Activated CD8-positive, alpha-beta memory T cell treated with anti-CD3 and anti-CD28 coated beads for 36 hours (primary cell): ENCODE data around the gene HIRA. TPM values are rescaled to one million over a fixed set of nuclear protein-coding genes. Genes with fewer than 3 reads are reported as not detected.
"Not testable (repeated sequence)": the region's sequence is repeated elsewhere in the genome, so short reads cannot be mapped to it uniquely, and the experiment has no call there.

Source experiments
- CTCF ChIA-PET: fragments of 350-600 bp; sonication (Branson Sonifier 250); formaldehyde crosslinking; loops from one replicate; lab custom pipeline; 2021; ENCODE audit warnings: antibody characterized with exemption; lab: Charles Lee
- POLR2A ChIA-PET: fragments of 350-600 bp; sonication (Branson Sonifier 250); formaldehyde crosslinking; loops from one replicate; lab custom pipeline; 2021; ENCODE audit warnings: antibody characterized with exemption; lab: Charles Lee
- total RNA-seq, 2 experiments: library from RNA; stranded (reverse); gene quantifications; one replicate each; pipeline ENCODE4 v1.2.3, GENCODE V29; 2021

Gene HIRA
- total RNA-seq, 2 experiments from 2014 or later, result 45.2 to 49.6 TPM

DNA sequence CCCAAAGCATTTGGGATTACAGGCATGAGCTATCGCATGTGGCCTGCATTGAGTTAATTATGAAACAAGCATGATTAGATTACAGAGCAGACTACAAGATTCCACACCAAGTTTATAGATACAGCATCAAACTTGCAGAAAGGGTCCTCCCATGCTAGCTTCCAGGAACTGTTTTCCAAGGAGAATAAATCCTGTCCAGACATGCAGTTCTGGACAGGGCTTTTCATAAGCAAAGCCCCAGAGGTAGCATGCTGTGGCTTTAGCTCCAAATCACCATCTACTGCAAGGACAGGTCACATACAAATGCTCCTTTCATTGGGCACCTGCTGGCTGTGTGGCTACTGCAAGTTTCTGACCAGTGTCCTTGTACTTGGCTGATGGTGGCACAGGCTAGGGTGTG is 57.1 kb downstream of the HIRA start:
- CTCF ChIA-PET, result interaction anchor here (1.0 kb wide), 1 partner anchor 195 kb away, joined by 3 read pairs; no protein-coding TSS in a partner anchor

DNA sequence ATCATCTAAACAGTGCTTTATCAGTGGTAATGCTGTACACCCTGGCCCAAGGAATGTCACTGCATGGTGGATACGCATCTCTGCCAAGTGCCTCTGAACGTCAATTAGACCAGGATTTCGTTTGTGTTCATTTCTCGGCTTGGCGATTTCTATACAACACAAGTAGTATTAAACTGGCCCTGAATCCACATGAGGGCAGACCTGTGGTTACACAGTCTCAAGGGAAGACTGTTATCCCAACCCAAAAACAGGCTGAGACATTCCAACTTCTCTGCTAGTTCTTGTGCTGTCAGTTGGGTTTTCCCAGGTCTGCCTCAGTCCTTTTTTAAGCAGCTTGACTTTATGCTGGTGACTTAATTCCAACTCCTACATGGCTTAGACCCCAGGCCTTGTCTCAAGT is 58.1 kb downstream of the HIRA start:
- CTCF ChIA-PET, result no interaction called here
- POLR2A ChIA-PET, result no interaction called here

More for the DNA sequence above, 57.1 kb downstream of the HIRA start:
- POLR2A ChIA-PET, result no interaction called here

DNA sequence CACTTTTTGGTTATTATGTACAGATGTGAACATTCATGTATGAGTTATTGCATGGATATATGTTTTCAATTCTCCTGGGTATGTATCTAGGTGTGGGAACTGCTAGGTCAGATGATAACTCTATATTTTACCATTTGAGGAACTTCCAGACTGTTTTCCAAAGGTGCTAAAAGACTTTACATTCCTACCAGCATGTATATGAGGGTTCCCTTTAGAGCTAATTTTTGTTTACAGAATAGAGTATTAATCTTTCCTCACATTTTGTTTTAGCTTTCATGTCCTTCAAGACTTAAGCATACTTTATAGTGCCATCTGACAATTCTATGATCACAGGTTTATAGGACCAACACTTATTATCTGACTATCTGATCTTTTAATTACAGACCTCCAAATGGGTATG is 59.6 kb downstream of the HIRA start:
- CTCF ChIA-PET, result no interaction called here
- POLR2A ChIA-PET, result no interaction called here

DNA sequence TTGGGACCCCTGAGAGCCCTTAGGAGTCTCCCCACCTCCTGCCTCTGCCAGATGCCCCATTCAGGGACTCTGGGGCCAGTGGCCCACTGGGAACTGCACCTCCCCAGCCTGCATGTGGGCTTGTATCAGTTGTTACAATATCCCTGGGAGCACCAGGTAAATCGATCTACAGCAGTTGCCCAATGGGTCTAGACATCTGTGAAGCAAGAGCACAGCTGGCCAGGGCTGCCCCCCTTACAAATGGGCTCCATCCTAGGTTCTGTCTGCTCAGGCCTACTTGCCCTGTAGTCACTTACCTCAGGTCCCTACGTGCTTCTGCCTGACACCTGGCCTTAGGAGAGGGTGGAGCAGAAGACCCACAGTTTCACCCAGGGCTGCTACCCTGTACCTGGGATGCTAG is 62.7 kb downstream of the HIRA start:
- CTCF ChIA-PET, result no interaction called here
- POLR2A ChIA-PET, result no interaction called here

DNA sequence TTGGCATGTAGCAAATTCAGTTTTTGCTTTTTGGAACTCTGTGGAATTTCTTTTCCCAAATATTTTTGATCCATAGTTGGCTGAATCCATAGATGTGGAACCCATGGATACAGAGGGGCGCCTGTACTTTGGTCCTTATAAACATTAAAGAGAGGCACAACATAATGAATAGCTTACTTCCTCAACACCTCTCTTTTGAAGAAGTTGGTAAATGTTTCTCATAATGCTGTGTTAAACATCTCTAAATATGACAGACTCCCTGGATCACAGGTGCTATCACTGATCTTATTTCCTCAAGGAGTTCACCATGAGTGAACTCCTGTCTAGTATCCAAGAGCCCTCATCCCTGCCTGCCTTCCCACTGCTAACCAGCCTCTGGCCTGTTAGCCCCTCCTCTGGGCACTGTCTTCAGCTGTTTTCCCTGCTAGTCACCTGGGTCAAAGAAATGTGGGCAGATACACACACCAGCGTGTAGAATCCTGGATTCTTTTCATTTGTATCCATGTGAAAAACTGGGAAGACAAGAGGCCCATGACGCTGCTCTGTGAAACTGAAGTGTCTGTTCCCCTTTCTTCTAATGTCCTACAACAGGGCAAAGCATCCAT is 63.7 kb downstream of the HIRA start:
- ChIA-PET POLR2A (interaction anchor here (0.6 kb wide), 1 partner anchor 1634 kb away, joined by 3 read pairs; no protein-coding TSS in a partner anchor), CTCF (no interaction called here)

DNA sequence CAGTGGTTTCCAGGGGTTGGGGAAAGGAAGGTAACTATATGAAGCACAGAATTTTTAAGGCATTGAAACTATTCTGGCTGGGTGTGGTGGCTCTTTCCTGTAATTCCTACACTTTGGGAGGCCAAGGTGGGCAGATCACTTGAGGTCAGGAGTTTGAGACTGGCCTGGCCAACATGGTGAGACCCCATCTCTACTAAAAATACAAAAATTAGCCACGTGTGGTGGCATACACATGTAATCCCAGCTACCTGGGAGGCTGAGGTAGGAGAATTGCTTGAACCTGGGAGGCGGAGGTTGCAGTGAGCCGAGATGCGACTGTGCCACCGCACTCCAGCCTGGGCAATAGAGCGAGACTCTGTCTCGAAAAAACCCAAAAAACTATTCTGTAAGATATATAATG is 68.0 kb downstream of the HIRA start:
- POLR2A ChIA-PET, CTCF ChIA-PET: not testable (repeated sequence)

DNA sequence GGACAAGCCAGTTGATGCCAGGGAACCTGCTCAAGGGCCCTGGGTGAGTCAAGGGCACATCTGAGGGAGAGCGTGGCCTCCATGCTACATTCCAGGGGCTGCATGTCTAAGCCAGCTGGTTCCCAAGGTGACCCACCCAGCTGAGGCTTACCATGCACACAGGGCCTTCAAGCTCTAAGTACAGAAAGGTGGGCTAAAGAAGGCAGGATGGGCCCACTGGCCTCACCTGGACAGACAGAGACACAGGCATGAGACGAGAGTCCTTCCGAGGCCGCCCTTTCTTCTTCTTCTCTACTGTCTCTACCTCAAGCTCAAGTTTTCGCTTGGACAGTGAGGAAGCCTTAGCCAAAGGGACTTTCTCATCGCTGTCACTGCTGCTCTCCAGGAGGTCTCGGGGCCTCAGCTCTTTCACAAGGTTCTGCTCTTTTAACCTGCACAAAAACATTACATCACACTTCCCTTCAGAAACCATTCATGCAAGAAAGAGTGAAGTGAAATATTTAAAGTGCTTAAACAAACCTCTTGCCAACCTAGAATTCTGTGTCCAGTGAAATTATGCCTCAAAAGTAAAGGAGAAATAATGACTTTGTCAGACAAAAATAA is 69.9 kb downstream of the HIRA start:
- ChIA-PET POLR2A (no interaction called here), CTCF (no interaction called here)

DNA sequence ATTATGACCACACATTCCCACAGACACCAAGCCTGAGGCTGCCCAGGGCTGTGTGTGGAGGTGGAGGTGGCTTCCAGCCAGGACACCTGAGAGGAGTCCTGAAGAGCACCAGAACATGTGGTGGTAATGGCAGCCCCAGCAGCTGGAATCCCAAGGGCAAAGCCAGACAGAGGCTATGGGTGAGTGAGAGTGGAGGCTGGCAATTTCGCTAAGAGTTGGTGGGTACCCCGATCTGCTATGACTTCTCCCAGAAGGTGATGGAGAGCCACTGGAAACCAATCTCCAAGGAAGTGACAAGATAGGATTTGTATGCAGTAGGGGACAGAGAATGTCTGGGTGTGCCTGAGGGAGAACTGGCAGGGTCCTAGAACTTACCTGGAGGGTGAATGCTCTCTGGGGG is 70.7 kb downstream of the HIRA start:
- POLR2A ChIA-PET, result no interaction called here

DNA sequence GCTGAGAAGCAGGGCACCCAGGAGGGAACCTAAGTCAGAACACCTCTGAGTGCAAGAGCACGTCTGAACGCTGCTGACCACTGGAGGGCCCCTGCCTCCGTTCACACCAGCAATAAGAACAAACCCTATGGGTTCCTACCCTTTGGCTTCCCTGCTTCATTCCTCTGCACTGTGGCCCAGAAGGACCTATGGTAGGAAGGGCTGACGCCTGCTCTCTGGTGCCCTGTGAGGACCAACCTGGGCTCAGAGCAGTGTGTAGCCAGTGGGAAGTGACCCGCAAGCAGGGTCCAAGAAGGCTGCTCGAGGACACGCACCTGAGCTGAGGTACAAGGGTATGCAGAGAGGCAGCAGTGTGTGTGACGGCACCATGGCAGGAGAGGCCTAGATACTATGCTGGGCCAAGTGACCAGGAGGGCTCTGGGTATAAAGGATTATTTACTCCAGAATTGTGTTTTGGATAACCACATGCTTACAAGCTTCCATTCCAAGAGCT is 71.2 kb downstream of the HIRA start:
- CTCF ChIA-PET, result no interaction called here
- POLR2A ChIA-PET, result no interaction called here

More for the DNA sequence above, 70.7 kb downstream of the HIRA start:
- CTCF ChIA-PET, result no interaction called here

DNA sequence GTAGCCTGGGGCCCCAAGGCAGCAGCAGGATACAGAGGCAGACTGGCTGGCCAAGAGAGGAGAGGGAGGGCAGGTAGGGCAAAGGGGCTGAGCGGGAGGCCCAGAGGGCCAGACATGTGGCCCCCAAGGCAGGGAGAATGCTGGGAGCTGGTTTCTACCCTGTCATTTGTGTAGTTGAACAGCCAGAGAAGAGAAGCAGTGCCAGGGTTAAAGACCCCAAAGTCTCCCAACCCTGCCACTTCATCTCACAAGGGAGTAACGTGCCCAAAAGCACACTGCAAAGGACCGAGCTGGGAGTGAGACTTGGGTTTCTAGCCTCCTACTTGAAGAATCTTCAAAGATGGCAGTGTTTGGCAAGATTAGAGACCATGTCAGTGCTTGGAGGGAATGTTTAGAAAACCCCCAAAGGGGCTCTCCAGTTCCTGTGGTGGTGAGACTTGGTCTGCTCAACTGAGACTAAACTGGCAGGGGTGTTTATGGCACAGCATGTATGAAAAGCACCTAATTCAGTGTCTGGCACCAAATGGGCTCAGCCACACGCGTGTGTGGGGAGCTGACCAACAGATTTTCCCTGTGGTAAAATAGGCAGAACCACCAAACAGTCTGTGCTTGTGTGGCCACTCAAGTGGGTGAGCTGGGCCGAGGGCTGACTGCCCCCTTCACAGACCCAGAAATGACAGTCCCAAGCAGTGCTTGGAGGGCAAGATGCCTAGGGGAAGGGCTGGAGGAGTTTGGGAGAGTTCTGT is 71.8 kb downstream of the HIRA start:
- POLR2A ChIA-PET, result no interaction called here
- CTCF ChIA-PET, result no interaction called here

DNA sequence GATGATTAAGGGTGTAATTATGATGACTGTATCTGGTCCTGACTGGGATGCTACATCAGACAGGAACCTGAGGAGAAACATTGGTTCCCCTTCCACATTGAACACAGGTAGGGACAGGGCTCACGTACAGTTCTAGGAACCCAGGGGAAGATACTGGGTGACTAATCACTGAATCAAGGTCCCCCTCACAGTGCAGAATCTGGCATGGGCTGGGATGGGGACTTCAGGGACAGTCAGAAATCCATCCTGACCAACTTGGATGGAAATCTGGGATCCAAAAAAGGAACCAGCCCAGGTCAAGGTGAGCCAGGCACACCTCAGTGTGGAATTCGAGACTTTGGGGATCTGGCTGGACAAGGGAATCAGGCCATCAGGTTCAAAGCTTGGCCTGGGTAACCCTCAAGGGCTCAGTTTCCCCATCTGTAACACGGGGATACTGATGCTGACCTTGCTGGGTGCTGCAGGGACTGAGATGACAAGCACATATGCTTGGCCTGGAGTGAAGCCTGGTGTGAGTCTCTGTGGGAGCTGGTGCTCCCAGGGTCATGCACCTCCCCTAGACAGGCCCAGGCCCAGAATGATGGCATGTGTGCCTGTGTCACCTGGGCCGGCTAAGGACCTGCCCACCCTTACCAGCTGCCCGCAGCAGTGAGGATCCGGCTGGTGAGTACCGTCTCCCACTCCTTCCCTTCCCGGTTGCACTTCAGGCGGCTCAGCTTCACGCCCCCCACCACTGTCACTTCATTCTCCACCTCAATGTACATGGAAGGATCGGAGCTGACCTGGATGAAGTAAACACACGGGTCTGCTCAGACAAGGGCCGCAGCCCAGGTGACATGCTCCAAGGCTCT is 72.6 kb downstream of the HIRA start:
- CTCF ChIA-PET, result no interaction called here
- POLR2A ChIA-PET, result no interaction called here

DNA sequence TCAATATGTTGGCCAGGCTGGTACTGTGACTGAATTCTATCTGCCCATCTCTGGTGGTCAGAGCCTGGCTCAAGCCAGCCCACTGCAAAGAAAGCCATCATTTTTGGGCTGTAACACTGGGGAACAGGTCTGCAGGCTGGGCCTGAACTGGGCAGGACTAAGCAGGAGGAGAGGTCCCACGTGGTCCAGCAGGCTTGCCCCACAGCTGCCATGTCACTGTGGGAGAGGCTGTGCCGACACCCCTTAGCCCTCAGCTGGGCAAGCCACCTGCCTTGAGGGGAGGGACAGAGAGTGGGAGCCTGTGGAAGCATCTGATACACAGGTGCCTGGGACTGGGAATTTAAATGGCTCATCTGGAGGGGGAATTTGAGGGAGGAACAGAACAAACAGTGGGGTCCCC is 73.3 kb downstream of the HIRA start:
- CTCF ChIA-PET, result no interaction called here
- POLR2A ChIA-PET, result no interaction called here

DNA sequence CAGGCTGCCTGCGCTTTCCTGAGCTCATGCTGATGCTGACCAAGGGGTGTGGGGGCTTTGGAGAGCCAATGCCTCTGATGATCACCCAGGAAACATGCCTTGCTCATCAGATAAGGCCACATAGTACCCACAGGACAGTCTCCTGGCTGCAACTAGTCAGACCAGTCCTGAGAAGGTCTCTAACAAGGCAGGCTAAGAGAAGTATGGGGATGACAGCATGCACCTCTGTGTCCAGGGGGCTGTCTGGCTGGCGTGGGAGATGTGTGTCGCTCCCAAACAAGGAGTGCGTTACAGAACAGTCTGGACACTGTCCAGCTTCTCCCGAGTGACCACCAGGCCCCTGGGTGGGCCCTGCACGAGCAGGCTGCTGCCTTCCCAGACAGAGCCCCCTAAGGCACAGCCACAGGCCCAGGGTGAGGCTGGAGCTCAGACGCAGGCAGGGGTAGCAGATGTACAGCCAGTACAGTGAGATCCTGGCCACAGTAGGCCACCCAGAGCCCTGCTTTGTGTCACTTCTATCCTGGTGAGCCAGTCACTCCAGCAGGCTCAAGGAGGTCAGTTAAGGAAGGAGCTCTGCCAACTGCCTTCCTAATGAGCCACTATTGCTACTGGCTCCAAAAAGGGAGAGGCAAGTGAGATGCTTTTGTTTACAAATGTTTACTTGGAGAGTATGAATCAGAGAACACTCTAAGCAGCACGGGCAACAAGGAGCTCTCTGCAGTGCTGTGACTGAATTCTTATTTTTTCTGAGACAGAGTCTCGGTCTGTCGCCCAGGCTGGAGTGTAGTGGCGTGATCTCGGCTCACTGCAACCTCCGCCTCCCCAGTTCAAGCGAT is 74.0 kb downstream of the HIRA start:
- ChIA-PET CTCF (no interaction called here), POLR2A (no interaction called here)

DNA sequence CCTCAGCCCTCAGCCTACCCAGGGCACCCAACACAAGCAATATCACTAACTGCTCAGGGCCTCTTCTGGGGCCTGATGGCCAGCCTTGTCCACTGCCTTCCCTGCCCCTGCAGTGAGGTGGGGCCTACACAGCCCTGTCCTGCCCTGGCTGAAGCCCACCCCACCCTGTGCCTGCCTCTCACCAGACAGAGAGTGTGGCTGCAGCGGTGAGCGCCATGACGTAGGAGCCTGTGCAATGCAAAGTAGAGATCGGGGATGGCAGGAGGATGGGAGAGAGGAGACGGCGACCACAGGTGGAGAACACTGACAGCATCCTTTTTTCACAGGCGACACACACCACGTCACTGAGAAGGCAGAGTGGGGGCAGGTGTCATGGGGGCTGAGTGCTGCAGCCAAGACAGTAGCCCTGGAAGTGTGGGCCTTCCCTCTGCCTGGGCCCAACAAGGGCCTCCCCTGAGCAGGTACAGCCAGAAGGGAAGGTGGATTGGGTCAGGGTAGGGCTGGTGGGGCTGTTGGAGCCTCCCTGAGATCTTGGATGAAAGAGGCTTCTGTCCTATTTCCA is 74.7 kb downstream of the HIRA start:
- CTCF ChIA-PET, result no interaction called here
- POLR2A ChIA-PET, result no interaction called here

DNA sequence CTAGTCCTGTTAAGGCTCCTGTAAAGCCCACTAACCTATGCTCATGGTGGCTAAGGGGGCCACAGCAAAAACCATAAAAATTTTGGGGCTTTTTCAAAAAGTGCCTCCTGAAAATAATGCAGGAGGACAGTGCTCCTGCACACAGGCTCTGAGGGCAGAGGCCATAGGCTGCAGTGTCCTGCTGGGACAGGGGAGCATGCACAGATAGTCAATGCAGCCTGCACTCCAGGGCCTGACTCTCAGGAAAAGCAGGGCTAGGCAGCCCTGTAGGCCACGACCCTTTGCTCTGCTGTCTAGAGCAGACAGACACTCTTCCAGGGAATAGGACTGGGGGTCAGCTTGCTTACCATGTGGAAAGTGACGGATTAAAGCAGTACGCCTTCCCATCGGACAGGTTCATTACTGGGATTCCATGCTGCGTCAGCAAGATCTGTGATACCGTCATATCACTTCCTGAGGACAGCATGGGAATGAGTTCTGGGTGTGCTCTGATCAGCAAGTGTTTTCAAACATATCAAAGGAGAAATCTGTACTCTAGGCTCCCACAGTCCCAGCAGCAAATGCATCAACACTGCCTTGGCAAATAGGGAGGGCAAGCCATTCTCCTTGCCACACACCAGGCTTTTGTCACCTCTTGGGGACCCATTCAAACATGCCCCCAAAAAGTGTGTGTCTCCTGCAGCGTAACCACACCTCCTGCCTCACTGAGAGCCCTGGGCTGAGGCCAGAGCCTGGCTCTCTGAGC is 75.9 kb downstream of the HIRA start:
- POLR2A ChIA-PET, result no interaction called here
- CTCF ChIA-PET, result no interaction called here

DNA sequence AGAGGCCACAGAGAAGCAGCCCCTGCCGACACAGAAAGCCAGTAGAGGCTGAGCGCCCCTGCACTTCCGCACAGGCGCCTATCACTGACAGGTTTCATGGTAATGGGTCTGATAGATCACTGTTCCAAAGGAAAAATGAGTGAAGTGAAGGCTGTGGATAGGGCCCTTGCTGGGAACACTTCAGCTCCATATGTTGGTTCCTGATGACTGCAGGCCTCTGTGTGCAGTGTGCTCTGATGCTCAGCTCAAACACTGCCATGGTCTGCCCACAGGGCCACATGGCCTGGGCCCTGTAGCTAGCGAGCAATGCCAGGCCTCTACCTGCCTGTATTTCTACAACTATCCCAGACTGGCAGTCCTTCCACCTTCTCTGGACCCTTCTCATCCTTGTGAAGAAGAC is 77.3 kb downstream of the HIRA start:
- ChIA-PET CTCF (no interaction called here), POLR2A (no interaction called here)

DNA sequence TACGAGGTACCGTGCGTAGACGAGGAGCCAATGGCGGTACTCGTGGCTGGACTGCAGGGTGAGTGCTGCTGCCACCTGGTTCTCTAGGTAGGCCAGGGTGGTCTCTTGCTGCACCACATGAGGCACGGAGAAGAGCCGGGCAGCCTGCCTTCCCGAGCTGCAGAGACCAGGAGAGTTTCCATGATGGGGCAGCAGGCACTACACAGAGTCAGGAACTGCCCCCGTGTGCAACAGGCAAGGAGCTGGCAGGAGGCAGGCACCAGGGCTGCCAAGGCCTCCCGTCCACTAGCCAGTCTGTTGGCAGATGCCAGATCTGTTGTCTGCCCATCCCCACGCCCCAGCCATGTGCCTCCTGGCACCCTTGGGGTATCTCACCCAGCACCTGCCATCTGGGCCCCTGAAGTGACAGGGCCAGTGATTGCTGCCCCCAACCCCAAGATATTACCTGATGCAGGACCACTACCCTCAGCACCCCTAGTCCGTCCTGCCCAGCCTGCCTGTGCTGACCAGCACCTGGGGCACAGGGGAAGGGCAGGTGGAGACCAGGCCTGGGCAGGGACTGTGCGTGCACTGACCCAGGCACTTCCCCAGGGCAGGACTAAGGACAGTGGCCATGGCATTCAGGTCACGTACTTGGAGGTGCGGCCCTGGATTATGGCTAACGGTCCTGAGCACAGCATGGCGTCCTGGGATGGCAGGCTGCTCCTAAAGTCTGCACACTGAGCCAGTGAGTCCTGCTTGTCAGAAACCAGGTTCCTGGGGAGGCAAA is 78.0 kb downstream of the HIRA start:
- ChIA-PET CTCF (no interaction called here), POLR2A (no interaction called here)
